Keratinocyte (primary cell): ENCODE data around the gene XPC. TPM values are rescaled to one million over a fixed set of nuclear protein-coding genes. Genes with fewer than 3 reads are reported as not detected.

Experiments used
- DNase-seq: peaks from one replicate; pipeline ENCODE4 v3.0.0-alpha.2; 2011; ENCODE audit warnings: low read depth, missing footprints, low spot score
- FAIRE-seq: peaks from 2 replicates; lab custom pipeline; 2011; peaks lifted over from hg19 to GRCh38; lab: Jason Lieb, UNC
- H2AFZ ChIP-seq: 2 replicates; pipeline ENCODE4 v1.6.0; 2012; ENCODE audit warnings: low read length, control low read depth, inconsistent platforms; ENCODE audit not compliant: control insufficient read depth
- H3K27ac ChIP-seq: 2 replicates; pipeline ENCODE4 v1.5.1; 2011; ENCODE audit warnings: low read length; ENCODE audit not compliant: control insufficient read depth, insufficient read depth
- H3K27me3 ChIP-seq: 3 replicates; pipeline ENCODE4 v1.6.0; 2011; ENCODE audit warnings: low read length; ENCODE audit not compliant: control insufficient read depth, insufficient read depth; ENCODE audit errors: extremely low read depth
- H3K36me3 ChIP-seq, 2 experiments: 2 replicates in 1 of 2; 3 replicates in 1 of 2; pipeline ENCODE4 v1.5.1; 2011; ENCODE audit warnings: low read length in 2 of 2, mild to moderate bottlenecking in 1 of 2; ENCODE audit not compliant: control insufficient read depth in 2 of 2, insufficient read depth in 2 of 2; ENCODE audit errors: extremely low read depth in 1 of 2
- H3K4me1 ChIP-seq: 3 replicates; pipeline ENCODE4 v1.5.1; 2011; ENCODE audit warnings: low read length; ENCODE audit not compliant: control insufficient read depth, insufficient read depth; ENCODE audit errors: extremely low read depth
- H3K4me2 ChIP-seq: 3 replicates; pipeline ENCODE4 v1.6.0; 2011; ENCODE audit warnings: low read depth, low read length; ENCODE audit not compliant: control insufficient read depth, insufficient read depth; ENCODE audit errors: extremely low read depth
- H3K4me3 ChIP-seq, 3 experiments: fragments of 200-600 bp in 1 of 3; sonication (generic) in 1 of 3; 2 replicates in 2 of 3; 3 replicates in 1 of 3; pipeline ENCODE4 v1.5.1; 2011 to 2016; ENCODE audit warnings: low read length in 3 of 3, mild to moderate bottlenecking in 3 of 3, control low read depth in 2 of 3, inconsistent platforms in 1 of 3, low read depth in 1 of 3, mixed read lengths in 1 of 3, mixed run types in 1 of 3, moderate library complexity in 1 of 3; ENCODE audit not compliant: control insufficient read depth in 2 of 3, insufficient read depth in 2 of 3; ENCODE audit errors: extremely low read depth in 1 of 3
- H3K79me2 ChIP-seq: 2 replicates; pipeline ENCODE4 v1.6.0; 2012; ENCODE audit warnings: low read length; ENCODE audit not compliant: control insufficient read depth, insufficient read depth
- H3K9ac ChIP-seq: 3 replicates; pipeline ENCODE4 v1.6.0; 2011; ENCODE audit warnings: low read length; ENCODE audit not compliant: control insufficient read depth, insufficient read depth; ENCODE audit errors: extremely low read depth
- H3K9me1 ChIP-seq: 3 replicates; pipeline ENCODE4 v1.6.0; 2011; ENCODE audit warnings: low read length; ENCODE audit not compliant: control insufficient read depth, insufficient read depth; ENCODE audit errors: extremely low read depth
- H3K9me3 ChIP-seq: 2 replicates; pipeline ENCODE4 v1.5.1; 2012; ENCODE audit warnings: low read depth, low read length; ENCODE audit not compliant: control insufficient read depth
- H4K20me1 ChIP-seq: 3 replicates; pipeline ENCODE4 v1.6.0; 2011; ENCODE audit warnings: low read length; ENCODE audit not compliant: control insufficient read depth, insufficient read depth; ENCODE audit errors: extremely low read depth
- CTCF ChIP-seq, 3 experiments: IDR thresholded peaks in 1 of 3; conservative IDR thresholded peaks in 1 of 3; optimal IDR thresholded peaks in 1 of 3; 2 replicates in 2 of 3; 3 replicates in 1 of 3; pipeline versions ENCODE3 to v1.5.1; 2011; ENCODE audit warnings: low read length in 3 of 3, mild to moderate bottlenecking in 3 of 3, moderate library complexity in 2 of 3, control low read depth in 1 of 3, inconsistent platforms in 1 of 3; ENCODE audit not compliant: insufficient read depth in 2 of 3; ENCODE audit errors: extremely low read depth in 1 of 3
- EZH2 ChIP-seq: IDR thresholded peaks from one replicate; pipeline ENCODE4 v1.6.1; 2012; ENCODE audit warnings: inconsistent platforms, mild to moderate bottlenecking, low read length, moderate library complexity
- dilution Hi-C: fragments of 300-500 bp; cut with MboI; formaldehyde crosslinking; loops from one replicate; pipeline ENCODE4 v1.7.0; 2020; ENCODE audit warnings: low sequenced_read_pairs; ENCODE audit not compliant: extremely low pct_ligation_motif_present
- polyA plus RNA-seq, 5 experiments: library from polyadenylated mRNA; depleted of rRNA in 3 of 5; stranded (reverse) in 3 of 5; stranded (forward) in 1 of 5; unstranded in 1 of 5; fragments of >200 nt; gene quantifications; 1 replicate in 1 of 5; 2 replicates in 3 of 5; 3 replicates in 1 of 5; pipeline versions ENCODE4 v1.2.1 to v1.2.3, GENCODE V29; 2011 to 2012; ENCODE audit warnings: missing spikeins in 2 of 5, low read depth in 1 of 5, low replicate concordance in 1 of 5

XPC gene
- polyA plus RNA-seq, 1 donor (not counting 4 experiments of a cell fraction or from before 2014, with no cell fraction given), result 24.9 TPM

GRCh38 chr3:14222457-14222856, 44.1 kb upstream of the XPC start:
- Histone ChIP-seq H3K36me3 (no peaks in the 10 kb centered on the region), H3K27me3 (no peaks in the 10 kb centered on the region), H2AFZ (no peak overlapping the region), H3K79me2 (no peaks in the 10 kb centered on the region), H3K27ac (no peak overlapping the region), H3K9ac (no peak overlapping the region), H3K9me1 (no peaks in the 10 kb centered on the region), H4K20me1 (no peaks in the 10 kb centered on the region), H3K4me3 (no peak overlapping the region), H3K4me2 (no peak overlapping the region), H3K4me1 (peaks cover 17% of the 10 kb centered on the region), H3K9me3 (no peaks in the 10 kb centered on the region)
- TF ChIP-seq CTCF (optimal IDR thresholded peaks at IDR 0.05 in 1 of 3, IDR thresholded peaks at IDR 0.05 in 1 of 3, conservative IDR thresholded peaks at IDR 0.05 in 1 of 3; ENCODE audit: extremely low read depth in 1 of 3, insufficient read depth in 2 of 3, low read length in 3 of 3) (no peak), EZH2 (no peak)
- dilution Hi-C loops, result no loop called here
- no peak for FAIRE-seq
- no peak for DNase-seq

- Histone ChIP-seq H3K9me1 (no peaks in the 10 kb centered on the region), H3K9me3 (no peaks in the 10 kb centered on the region), H3K27me3 (no peaks in the 10 kb centered on the region), H3K79me2 (no peaks in the 10 kb centered on the region), H2AFZ (no peak overlapping the region), H3K36me3 (no peaks in the 10 kb centered on the region), H4K20me1 (no peaks in the 10 kb centered on the region), H3K9ac (no peak overlapping the region), H3K4me3 (no peak overlapping the region), H3K27ac (no peak overlapping the region), H3K4me1 (peaks cover 15% of the 10 kb centered on the region), H3K4me2 (no peak overlapping the region)
- TF ChIP-seq CTCF (optimal IDR thresholded peaks at IDR 0.05 in 1 of 3, IDR thresholded peaks at IDR 0.05 in 1 of 3, conservative IDR thresholded peaks at IDR 0.05 in 1 of 3; ENCODE audit: extremely low read depth in 1 of 3, insufficient read depth in 2 of 3, low read length in 3 of 3) (no peak), EZH2 (no peak)
- DNase-seq (no peak), FAIRE-seq (no peak)
- dilution Hi-C loops, result no loop called here
Measured at GRCh38 chr3:14221902-14222301, 43.5 kb upstream of the XPC start.
